ENCODE results near the gene CAMK2N2.

DNA sequence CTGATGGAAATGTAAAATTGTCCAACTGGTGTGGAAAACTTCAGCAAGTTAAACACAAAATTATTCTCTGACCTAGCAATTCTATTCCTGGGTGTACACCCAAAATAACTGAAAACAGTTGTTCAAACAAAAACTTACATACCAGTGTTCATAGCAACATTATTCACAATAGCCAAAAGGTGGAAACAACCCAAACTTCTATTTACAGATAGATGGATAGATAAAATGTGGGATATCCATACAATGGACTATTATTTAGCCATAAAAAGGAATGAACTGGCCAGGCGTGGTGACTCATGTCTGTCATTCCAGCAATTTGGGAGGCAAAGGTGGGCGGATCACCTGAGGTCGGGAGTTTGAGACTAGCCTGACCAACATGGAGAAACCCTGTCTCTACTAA, 38.8 kb downstream of the CAMK2N2 start:
- TF ChIP-seq, protein P1, sequence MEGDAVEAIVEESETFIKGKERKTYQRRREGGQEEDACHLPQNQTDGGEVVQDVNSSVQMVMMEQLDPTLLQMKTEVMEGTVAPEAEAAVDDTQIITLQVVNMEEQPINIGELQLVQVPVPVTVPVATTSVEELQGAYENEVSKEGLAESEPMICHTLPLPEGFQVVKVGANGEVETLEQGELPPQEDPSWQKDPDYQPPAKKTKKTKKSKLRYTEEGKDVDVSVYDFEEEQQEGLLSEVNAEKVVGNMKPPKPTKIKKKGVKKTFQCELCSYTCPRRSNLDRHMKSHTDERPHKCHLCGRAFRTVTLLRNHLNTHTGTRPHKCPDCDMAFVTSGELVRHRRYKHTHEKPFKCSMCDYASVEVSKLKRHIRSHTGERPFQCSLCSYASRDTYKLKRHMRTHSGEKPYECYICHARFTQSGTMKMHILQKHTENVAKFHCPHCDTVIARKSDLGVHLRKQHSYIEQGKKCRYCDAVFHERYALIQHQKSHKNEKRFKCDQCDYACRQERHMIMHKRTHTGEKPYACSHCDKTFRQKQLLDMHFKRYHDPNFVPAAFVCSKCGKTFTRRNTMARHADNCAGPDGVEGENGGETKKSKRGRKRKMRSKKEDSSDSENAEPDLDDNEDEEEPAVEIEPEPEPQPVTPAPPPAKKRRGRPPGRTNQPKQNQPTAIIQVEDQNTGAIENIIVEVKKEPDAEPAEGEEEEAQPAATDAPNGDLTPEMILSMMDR (IDR thresholded peaks at IDR 0.05; ENCODE audit: low read depth, low read length): no peak
- TF ChIP-seq, protein P2, sequence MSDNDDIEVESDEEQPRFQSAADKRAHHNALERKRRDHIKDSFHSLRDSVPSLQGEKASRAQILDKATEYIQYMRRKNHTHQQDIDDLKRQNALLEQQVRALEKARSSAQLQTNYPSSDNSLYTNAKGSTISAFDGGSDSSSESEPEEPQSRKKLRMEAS (IDR thresholded peaks at IDR 0.05; ENCODE audit: low read depth, low read length): no peak
- TF ChIP-seq POLR2A (IDR thresholded peaks at IDR 0.05; ENCODE audit: extremely low read depth, insufficient read length) (no peak), MYC (IDR thresholded peaks at IDR 0.05; ENCODE audit: low read depth, low read length) (no peak)

All from NB4 (cell line).